CD14-positive monocyte (primary cell): ENCODE data around the gene NAA16. TPM values are rescaled to one million over a fixed set of nuclear protein-coding genes. Genes with fewer than 3 reads are reported as not detected.

Experiments used
- DNase-seq, 3 donors: peaks; one replicate each; pipeline ENCODE4 v3.0.0-alpha.2; 2011 to 2022
- H2AFZ ChIP-seq: 2 replicates; pipeline ENCODE4 v1.6.0; 2012; ENCODE audit warnings: mild to moderate bottlenecking, low read depth, low read length, inconsistent platforms; ENCODE audit not compliant: insufficient read depth, poor library complexity, severe bottlenecking
- H3K27ac ChIP-seq, 2 donors: 1 replicate in 1 of 2; 2 replicates in 1 of 2; pipeline ENCODE4 v1.5.1; 2012 to 2013; ENCODE audit warnings: low read length in 2 of 2, control low read depth in 1 of 2, inconsistent platforms in 1 of 2, low read depth in 1 of 2, mild to moderate bottlenecking in 1 of 2
- H3K27me3 ChIP-seq, 2 donors: one replicate each; pipeline versions ENCODE4 v1.6.0 to v1.6.1; 2011 to 2013; ENCODE audit warnings: low read length in 2 of 2; ENCODE audit not compliant: control insufficient read depth in 2 of 2, insufficient read depth in 2 of 2
- H3K36me3 ChIP-seq, 2 donors: replicated peaks in 1 of 2; 1 replicate in 1 of 2; 2 replicates in 1 of 2; pipeline versions ENCODE4 v1.5.1 to v1.6.1; 2012 to 2013; ENCODE audit warnings: low read length in 2 of 2, control low read depth in 1 of 2, inconsistent platforms in 1 of 2, mild to moderate bottlenecking in 1 of 2; ENCODE audit not compliant: insufficient read depth in 2 of 2, control insufficient read depth in 1 of 2
- H3K4me1 ChIP-seq, 2 donors: 1 replicate in 1 of 2; 2 replicates in 1 of 2; pipeline versions ENCODE4 v1.5.1 to v1.6.1; 2012 to 2013; ENCODE audit warnings: low read length in 2 of 2, control low read depth in 1 of 2, inconsistent platforms in 1 of 2, mild to moderate bottlenecking in 1 of 2, moderate library complexity in 1 of 2; ENCODE audit not compliant: insufficient read depth in 2 of 2, control insufficient read depth in 1 of 2
- H3K4me2 ChIP-seq: replicated peaks from 2 replicates; pipeline ENCODE3; 2012; ENCODE audit warnings: low read length, moderate library complexity, mild to moderate bottlenecking; ENCODE audit not compliant: poor library complexity, severe bottlenecking; ENCODE audit errors: extremely low read depth
- H3K4me3 ChIP-seq, 3 experiments: fragments of 200-600 bp in 1 of 3; sonication (generic) in 1 of 3; replicated peaks in 1 of 3; 1 replicate in 2 of 3; 2 replicates in 1 of 3; pipeline ENCODE4 v1.5.1; 2011 to 2013; ENCODE audit warnings: low read length in 3 of 3, mild to moderate bottlenecking in 3 of 3, control low read depth in 2 of 3, low read depth in 2 of 3, inconsistent platforms in 1 of 3, moderate library complexity in 1 of 3
- H3K79me2 ChIP-seq: 2 replicates; pipeline ENCODE4 v1.6.0; 2012; ENCODE audit warnings: mild to moderate bottlenecking, control low read depth, inconsistent platforms, low read length, moderate library complexity; ENCODE audit not compliant: insufficient read depth
- H3K9ac ChIP-seq: 2 replicates; pipeline ENCODE4 v1.6.0; 2017; ENCODE audit warnings: low read length, mild to moderate bottlenecking; ENCODE audit not compliant: insufficient read depth, poor library complexity, severe bottlenecking
- H3K9me3 ChIP-seq, 2 donors: replicated peaks in 1 of 2; 1 replicate in 1 of 2; 2 replicates in 1 of 2; pipeline versions ENCODE4 v1.5.1 to v1.6.1; 2012 to 2013; ENCODE audit warnings: low read length in 2 of 2, control low read depth in 1 of 2; ENCODE audit not compliant: control insufficient read depth in 1 of 2, insufficient read depth in 1 of 2
- H4K20me1 ChIP-seq: 2 replicates; pipeline ENCODE4 v1.6.0; 2012; ENCODE audit warnings: mild to moderate bottlenecking, low read length, control low read depth, moderate library complexity; ENCODE audit not compliant: insufficient read depth
- H3K27ac Mint-ChIP-seq, 7 donors: one replicate each; pipeline ENCODE4 v1.8.0; 2020; ENCODE audit warnings: mild to moderate bottlenecking in 7 of 7, mixed read lengths in 7 of 7, moderate library complexity in 6 of 7, inconsistent platforms in 2 of 7
- H3K27me3 Mint-ChIP-seq, 3 donors: one replicate each; pipeline ENCODE4 v1.8.0; 2021 to 2022; ENCODE audit warnings: low read depth in 3 of 3, mild to moderate bottlenecking in 3 of 3, mixed read lengths in 3 of 3, moderate library complexity in 3 of 3, inconsistent platforms in 1 of 3
- H3K36me3 Mint-ChIP-seq, 2 donors: one replicate each; pipeline ENCODE4 v1.8.0; 2020; ENCODE audit warnings: mixed read lengths in 2 of 2, inconsistent platforms in 1 of 2, mild to moderate bottlenecking in 1 of 2
- H3K4me1 Mint-ChIP-seq: one replicate; pipeline ENCODE4 v1.8.0; 2020; ENCODE audit warnings: mild to moderate bottlenecking, mixed read lengths
- H3K4me3 Mint-ChIP-seq, 2 donors: one replicate each; pipeline ENCODE4 v1.8.0; 2020; ENCODE audit warnings: mild to moderate bottlenecking in 2 of 2, mixed read lengths in 2 of 2, moderate library complexity in 1 of 2
- H3K9me3 Mint-ChIP-seq, 7 donors: one replicate each; pipeline ENCODE4 v1.8.0; 2020 to 2022; ENCODE audit warnings: mixed read lengths in 7 of 7, mild to moderate bottlenecking in 6 of 7, moderate library complexity in 6 of 7, inconsistent platforms in 2 of 7
- WGBS: methylation state at CpG from one replicate; pipeline ENCODE4 v1.1.5; 2013; ENCODE audit warnings: missing lambda C conversion rate; ENCODE audit not compliant: insufficient coverage; 5-methylcytosine and 5-hydroxymethylcytosine counted together
- intact Hi-C, 2 donors: fragments of 100-400 bp; cut with micrococcal nuclease; formaldehyde crosslinking; loops; one replicate each; pipeline versions ENCODE4 v1.15.0 to v1.15.1; 2023
- polyA plus RNA-seq, 3 donors: library from polyadenylated mRNA; depleted of rRNA in 1 of 3; unstranded in 2 of 3; stranded (reverse) in 1 of 3; fragments of 300-500 nt in 2 of 3; fragments of >200 nt in 1 of 3; fragmentation: Illumina TruSeq in 2 of 3; gene quantifications; 1 replicate in 2 of 3; 2 replicates in 1 of 3; pipeline ENCODE4 v1.2.3, GENCODE V29; 2012 to 2021
- TF ChIP-seq, protein P1 (sequence below): fragments of 200-600 bp; IDR thresholded peaks from one replicate; pipeline ENCODE4 v1.8.0; 2022; ENCODE audit warnings: antibody characterized with exemption, mild to moderate bottlenecking

Gene NAA16
- polyA plus RNA-seq, 3 donors = 3.8 to 20.6 (median 5.9) TPM

DNA sequence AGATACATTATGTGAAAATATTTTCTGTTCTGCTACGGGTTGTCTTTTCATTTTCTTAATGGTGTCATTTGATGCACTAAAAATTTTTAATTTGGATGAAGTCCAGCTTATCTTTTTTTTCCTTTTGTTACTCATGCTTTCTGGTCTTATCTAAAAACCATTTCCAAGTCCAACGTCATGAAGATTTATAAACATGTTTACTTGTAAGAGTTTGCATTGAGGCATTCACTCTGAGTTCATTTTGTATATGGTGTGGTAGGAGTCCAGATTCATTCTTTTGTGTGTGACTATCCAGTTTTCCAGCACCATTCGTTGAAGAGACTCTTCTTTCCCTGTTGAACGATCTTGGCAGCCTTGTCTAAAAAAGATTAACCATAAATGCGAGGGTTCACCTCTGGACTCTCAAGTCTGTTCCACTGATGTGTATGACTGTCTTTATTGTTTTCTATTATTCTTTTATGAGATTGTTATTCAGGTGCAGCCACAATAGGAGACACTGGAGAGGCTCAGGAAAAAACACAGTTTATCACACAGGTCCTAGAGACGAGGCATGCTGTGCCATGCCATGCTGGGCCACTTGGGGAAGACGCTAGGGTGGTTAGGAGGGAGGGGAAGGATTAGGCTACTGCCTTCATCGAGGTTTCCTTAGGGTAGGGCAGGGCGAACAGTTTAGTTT lies 35.0 kb downstream of the NAA16 start:
- Histone ChIP-seq H3K9me3 (no peaks in the 10 kb centered on the region), H3K9ac (no peak overlapping the region), H3K4me1 (peaks cover 0 to 4% of the 10 kb centered on the region in 2 donors), H3K4me3 (no peak overlapping the region), H3K36me3 (peaks cover 25 to 73% of the 10 kb centered on the region in 2 donors), H3K79me2 (peaks cover 42% of the 10 kb centered on the region), H2AFZ (no peak overlapping the region), H3K27ac (peak overlapping the region in 1 of 2 donors; percentile 30), H3K4me2 (no peak overlapping the region), H3K27me3 (no peaks in the 10 kb centered on the region), H4K20me1 (no peaks in the 10 kb centered on the region)
- Mint-ChIP-seq H3K4me1 (peaks cover 13% of the 10 kb centered on the region), H3K36me3 (peaks cover 50 to 78% of the 10 kb centered on the region in 2 donors), H3K4me3 (no peak overlapping the region), H3K27ac (peak overlapping the region in 4 of 7 donors; percentile 38 to 51 (median 40)), H3K27me3 (no peaks in the 10 kb centered on the region), H3K9me3 (peaks cover 0 to 4% (median 0%) of the 10 kb centered on the region in 7 donors)
- 87% methylated on average over 5 of the region's 9 CpGs for WGBS
- no peak for DNase-seq
- TF ChIP-seq, protein P1, sequence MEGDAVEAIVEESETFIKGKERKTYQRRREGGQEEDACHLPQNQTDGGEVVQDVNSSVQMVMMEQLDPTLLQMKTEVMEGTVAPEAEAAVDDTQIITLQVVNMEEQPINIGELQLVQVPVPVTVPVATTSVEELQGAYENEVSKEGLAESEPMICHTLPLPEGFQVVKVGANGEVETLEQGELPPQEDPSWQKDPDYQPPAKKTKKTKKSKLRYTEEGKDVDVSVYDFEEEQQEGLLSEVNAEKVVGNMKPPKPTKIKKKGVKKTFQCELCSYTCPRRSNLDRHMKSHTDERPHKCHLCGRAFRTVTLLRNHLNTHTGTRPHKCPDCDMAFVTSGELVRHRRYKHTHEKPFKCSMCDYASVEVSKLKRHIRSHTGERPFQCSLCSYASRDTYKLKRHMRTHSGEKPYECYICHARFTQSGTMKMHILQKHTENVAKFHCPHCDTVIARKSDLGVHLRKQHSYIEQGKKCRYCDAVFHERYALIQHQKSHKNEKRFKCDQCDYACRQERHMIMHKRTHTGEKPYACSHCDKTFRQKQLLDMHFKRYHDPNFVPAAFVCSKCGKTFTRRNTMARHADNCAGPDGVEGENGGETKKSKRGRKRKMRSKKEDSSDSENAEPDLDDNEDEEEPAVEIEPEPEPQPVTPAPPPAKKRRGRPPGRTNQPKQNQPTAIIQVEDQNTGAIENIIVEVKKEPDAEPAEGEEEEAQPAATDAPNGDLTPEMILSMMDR = no peak
- intact Hi-C loops = no loop called here

DNA sequence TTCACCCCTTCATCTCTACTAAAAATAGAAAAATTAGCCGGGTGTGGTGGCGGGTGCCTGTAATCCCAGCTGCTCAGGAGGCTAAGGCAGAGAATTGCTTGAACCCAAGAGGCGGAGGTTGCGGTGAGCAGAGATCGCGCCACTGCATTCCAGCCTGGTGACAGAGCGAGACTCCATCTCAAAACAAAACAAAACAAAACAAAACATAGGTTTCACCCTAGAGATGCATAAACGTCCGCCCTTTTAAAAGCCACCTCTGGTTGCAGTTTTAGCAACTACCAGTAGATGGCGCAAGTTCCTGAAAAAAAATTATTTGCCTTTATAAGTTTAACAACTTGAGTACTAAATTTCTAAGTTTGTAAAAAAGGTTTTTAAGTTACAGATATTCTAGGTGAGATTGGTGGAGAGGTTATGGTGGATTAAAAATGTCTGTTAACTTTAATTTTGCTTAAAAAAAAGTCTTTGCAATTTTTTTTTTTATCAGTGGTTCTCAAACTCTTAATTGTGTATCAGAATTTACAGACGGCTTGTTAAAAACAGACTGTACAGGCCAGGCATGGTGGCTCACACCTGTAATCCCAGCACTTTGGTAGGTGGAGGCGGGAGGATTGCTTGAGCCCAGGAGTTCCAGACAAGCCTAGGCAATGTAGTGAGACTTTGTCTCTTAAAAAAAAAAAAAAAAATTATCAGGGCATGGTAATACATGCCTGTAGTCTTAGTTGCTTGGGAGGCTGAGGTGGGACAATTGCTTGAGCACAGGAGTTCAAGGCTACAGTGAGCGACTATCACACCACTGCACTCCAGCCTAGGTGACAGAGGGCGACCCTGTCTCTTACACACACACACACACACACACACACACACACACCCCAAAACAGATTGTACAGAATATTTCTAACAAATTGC lies 42.1 kb downstream of the NAA16 start:
- no peak overlapping the region for H3K4me2 ChIP-seq
- Mint-ChIP-seq H3K27me3 (no peaks in the 10 kb centered on the region), H3K4me1 (peaks cover 27% of the 10 kb centered on the region), H3K9me3 (no peaks in the 10 kb centered on the region), H3K36me3 (peaks cover 16 to 39% of the 10 kb centered on the region in 2 donors), H3K4me3 (no peak overlapping the region), H3K27ac (peak overlapping the region in 3 of 7 donors; percentile 33 to 74 (median 46))
- peak overlapping the region in 1 of 2 donors; percentile 45 for H3K27ac ChIP-seq
- peaks cover 18 to 25% of the 10 kb centered on the region in 2 donors for H3K4me1 ChIP-seq
- H3K9ac ChIP-seq = no peak overlapping the region
- no peaks in the 10 kb centered on the region for H4K20me1 ChIP-seq
- H3K79me2 ChIP-seq = peaks cover 21% of the 10 kb centered on the region
- 93% methylated on average over 2 of the region's 14 CpGs for WGBS
- TF ChIP-seq, protein P1 = peak; percentile 85
- peak overlapping the region; percentile 24 for H2AFZ ChIP-seq
- peak; percentile 37 to 60 (median 37) for DNase-seq
- H3K9me3 ChIP-seq = no peaks in the 10 kb centered on the region
- H3K27me3 ChIP-seq = no peaks in the 10 kb centered on the region
- H3K4me3 ChIP-seq = no peak overlapping the region
- intact Hi-C loops = loop anchor here (5.0 to 10.0 kb wide), 3 partner anchors 302 to 762 kb away; no protein-coding TSS in a partner anchor
- peaks cover 13 to 39% of the 10 kb centered on the region in 2 donors for H3K36me3 ChIP-seq
